Activated CD4-positive, CD25-positive, alpha-beta regulatory T cell (primary cell): ENCODE data around the gene TRPV4.

Source experiments
- DNase-seq, 4 experiments: peaks; one replicate each; lab custom pipeline; 2025; lab: John Stamatoyannopoulos, UW

TRPV4 gene

GRCh38 chr12:109739747-109740693, 93.2 kb downstream of the TRPV4 start:
- no peak for DNase-seq

- DNase-seq, result no peak
Observed at GRCh38 chr12:109738878-109739665, 94.1 kb downstream of the TRPV4 start.

GRCh38 chr12:109738209-109738608, 95.0 kb downstream of the TRPV4 start:
- DNase-seq, result no peak

GRCh38 chr12:109737631-109738030, 95.6 kb downstream of the TRPV4 start:
- DNase-seq, result no peak

- DNase-seq, result no peak
Observed at GRCh38 chr12:109737126-109737525, 96.1 kb downstream of the TRPV4 start.

GRCh38 chr12:109736552-109737108, 96.6 kb downstream of the TRPV4 start:
- DNase-seq, result no peak

GRCh38 chr12:109735825-109736551, 97.2 kb downstream of the TRPV4 start:
- DNase-seq, result no peak

GRCh38 chr12:109735051-109735521, 98.1 kb downstream of the TRPV4 start:
- no peak for DNase-seq

- no peak for DNase-seq
Observed at GRCh38 chr12:109734219-109735000, 98.8 kb downstream of the TRPV4 start.
